OCI-LY3 (cell line): ENCODE measurements around the gene PRRT4.

ENCODE experiments used
- H2AFZ ChIP-seq: fragments of 200-600, 300-600 bp; shearing (Covaris generic); 2 replicates; pipeline ENCODE4 v1.6.0; 2014; ENCODE audit warnings: antibody characterized with exemption, low read depth, low read length
- H3K27ac ChIP-seq: fragments of 200-600, 300-600 bp; sonication (generic); 2 replicates; pipeline ENCODE4 v1.5.1; 2014; ENCODE audit warnings: mild to moderate bottlenecking, low read length, moderate library complexity, mixed read lengths
- H3K27me3 ChIP-seq: fragments of 200-600, 300-600 bp; sonication (generic); 2 replicates; pipeline ENCODE4 v1.6.1; 2014; ENCODE audit warnings: low read depth, low read length, mixed read lengths
- H3K36me3 ChIP-seq: fragments of 200-600, 300-600 bp; sonication (generic); replicated peaks from 2 replicates; pipeline ENCODE3; 2014; ENCODE audit warnings: low read depth, low read length, mixed read lengths
- H3K4me1 ChIP-seq: fragments of 300-600, 200-600 bp; sonication (generic); 2 replicates; pipeline ENCODE4 v1.6.1; 2014; ENCODE audit warnings: low read length, mixed read lengths
- H3K4me2 ChIP-seq: fragments of 200-600, 300-600 bp; sonication (generic); 2 replicates; pipeline ENCODE4 v1.6.1; 2014; ENCODE audit warnings: low read length, mixed read lengths
- H3K4me3 ChIP-seq: fragments of 300-600, 200-600 bp; sonication (generic); 2 replicates; pipeline ENCODE4 v1.5.1; 2014; ENCODE audit warnings: antibody characterized with exemption, mild to moderate bottlenecking, low read length, moderate library complexity
- H3K79me2 ChIP-seq: fragments of 300-600, 200-600 bp; shearing (Covaris generic); 2 replicates; pipeline ENCODE4 v1.6.1; 2014; ENCODE audit warnings: mild to moderate bottlenecking, low read length, mixed read lengths
- H3K9ac ChIP-seq: fragments of 300-600, 200-600 bp; shearing (Covaris generic); 2 replicates; pipeline ENCODE4 v1.6.0; 2014; ENCODE audit warnings: mild to moderate bottlenecking, low read length, moderate library complexity
- H3K9me3 ChIP-seq: fragments of 200-600, 300-600 bp; shearing (Covaris generic); 2 replicates; pipeline ENCODE4 v1.6.1; 2014; ENCODE audit warnings: low read length, mixed read lengths; ENCODE audit not compliant: insufficient read depth
- H4K20me1 ChIP-seq: fragments of 200-600, 300-600 bp; sonication (generic); 2 replicates; pipeline ENCODE4 v1.6.1; 2016; ENCODE audit warnings: low read length, mixed read lengths; ENCODE audit not compliant: insufficient read depth
- EZH2phosphoT487 ChIP-seq: fragments of 200-600 bp; shearing (Covaris generic); IDR thresholded peaks from 2 replicates; pipeline ENCODE4 v1.6.1; 2018; ENCODE audit warnings: antibody characterized with exemption, mixed run types, low read depth
- TF ChIP-seq, protein P1 (sequence below): fragments of 200-600, 300-600 bp; sonication (generic); IDR thresholded peaks from 2 replicates; pipeline ENCODE4 v1.5.1; 2014; ENCODE audit warnings: antibody characterized with exemption, low read length, low read depth

The PRRT4 gene

DNA sequence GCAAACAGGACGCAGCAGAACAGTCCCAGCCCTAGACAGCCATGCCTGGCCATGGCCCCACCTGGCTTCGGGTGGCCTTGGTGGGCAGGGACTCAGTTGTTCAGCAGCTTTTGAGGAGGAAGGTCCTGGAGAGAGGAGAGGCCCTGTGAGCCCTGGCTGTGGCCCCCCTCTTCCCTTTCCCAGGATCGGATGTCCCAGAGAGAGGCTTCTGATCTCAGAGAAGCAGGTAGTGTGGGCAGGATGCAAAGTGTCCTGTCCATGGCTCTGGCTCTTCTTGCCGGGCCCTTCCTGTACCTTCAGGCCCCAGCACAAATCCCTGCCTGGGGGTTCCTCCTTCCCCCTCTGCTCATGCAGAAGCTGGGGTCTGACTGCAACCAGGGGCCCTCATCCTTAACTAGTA lies 1.6 kb downstream of the PRRT4 start:
- Histone ChIP-seq H3K9me3 (no peaks in the 10 kb centered on the region), H3K36me3 (no peaks in the 10 kb centered on the region), H3K79me2 (no peaks in the 10 kb centered on the region), H3K27ac (no peak overlapping the region), H3K4me3 (no peak overlapping the region), H3K9ac (no peak overlapping the region), H3K27me3 (peaks cover 32% of the 10 kb centered on the region), H3K4me2 (no peak overlapping the region), H2AFZ (no peak overlapping the region), H4K20me1 (no peaks in the 10 kb centered on the region), H3K4me1 (peaks cover 5% of the 10 kb centered on the region)
- TF ChIP-seq, protein P1, sequence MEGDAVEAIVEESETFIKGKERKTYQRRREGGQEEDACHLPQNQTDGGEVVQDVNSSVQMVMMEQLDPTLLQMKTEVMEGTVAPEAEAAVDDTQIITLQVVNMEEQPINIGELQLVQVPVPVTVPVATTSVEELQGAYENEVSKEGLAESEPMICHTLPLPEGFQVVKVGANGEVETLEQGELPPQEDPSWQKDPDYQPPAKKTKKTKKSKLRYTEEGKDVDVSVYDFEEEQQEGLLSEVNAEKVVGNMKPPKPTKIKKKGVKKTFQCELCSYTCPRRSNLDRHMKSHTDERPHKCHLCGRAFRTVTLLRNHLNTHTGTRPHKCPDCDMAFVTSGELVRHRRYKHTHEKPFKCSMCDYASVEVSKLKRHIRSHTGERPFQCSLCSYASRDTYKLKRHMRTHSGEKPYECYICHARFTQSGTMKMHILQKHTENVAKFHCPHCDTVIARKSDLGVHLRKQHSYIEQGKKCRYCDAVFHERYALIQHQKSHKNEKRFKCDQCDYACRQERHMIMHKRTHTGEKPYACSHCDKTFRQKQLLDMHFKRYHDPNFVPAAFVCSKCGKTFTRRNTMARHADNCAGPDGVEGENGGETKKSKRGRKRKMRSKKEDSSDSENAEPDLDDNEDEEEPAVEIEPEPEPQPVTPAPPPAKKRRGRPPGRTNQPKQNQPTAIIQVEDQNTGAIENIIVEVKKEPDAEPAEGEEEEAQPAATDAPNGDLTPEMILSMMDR, result no peak
- no peak for TF ChIP-seq EZH2phosphoT487

DNA sequence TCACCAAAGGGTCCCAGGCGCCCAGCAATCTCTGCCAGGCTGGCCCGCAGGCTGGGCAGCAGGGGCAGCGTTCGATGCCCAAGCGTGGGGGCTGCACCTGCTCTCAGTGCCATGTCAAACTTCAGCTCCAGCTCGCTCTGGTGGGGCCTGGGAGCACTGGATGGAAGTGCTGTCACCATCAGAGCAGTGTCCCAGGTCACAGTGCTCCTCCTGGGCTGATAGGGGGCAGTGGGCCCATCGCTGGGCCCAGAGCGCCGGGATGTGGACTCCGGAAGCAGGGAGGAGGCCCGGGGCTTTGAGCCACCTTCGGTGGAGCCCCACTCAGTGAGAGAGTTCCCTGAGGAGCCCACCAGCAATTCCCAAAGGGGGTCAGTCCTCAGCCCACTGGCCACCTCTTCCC lies 2.2 kb downstream of the PRRT4 start:
- Histone ChIP-seq H3K27me3 (peaks cover 27% of the 10 kb centered on the region), H3K9ac (no peak overlapping the region), H3K9me3 (no peaks in the 10 kb centered on the region), H3K4me2 (no peak overlapping the region), H3K27ac (no peak overlapping the region), H3K4me1 (peaks cover 5% of the 10 kb centered on the region), H4K20me1 (no peaks in the 10 kb centered on the region), H3K36me3 (no peaks in the 10 kb centered on the region), H2AFZ (no peak overlapping the region), H3K79me2 (no peaks in the 10 kb centered on the region), H3K4me3 (no peak overlapping the region)
- TF ChIP-seq, protein P1, result no peak
- TF ChIP-seq EZH2phosphoT487, result no peak

DNA sequence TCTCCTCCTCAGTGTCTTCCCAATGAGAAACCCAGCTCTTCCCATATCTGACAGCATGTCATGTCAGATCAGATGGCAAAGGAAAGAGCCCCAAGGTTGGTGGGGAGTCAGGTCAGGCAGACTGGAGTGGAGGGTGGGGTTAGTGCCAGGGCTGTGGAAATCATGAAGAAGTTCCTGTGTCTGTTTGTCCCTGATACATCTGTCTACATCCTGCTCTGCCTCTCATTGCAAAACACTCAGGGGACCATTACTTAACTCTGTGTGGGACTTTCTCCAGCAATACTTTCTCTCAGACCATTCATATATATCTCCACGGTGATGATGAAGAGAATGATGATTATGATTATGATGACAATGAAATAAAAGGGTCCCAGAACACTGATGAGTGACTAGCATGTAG lies 3.3 kb downstream of the PRRT4 start:
- Histone ChIP-seq H4K20me1 (no peaks in the 10 kb centered on the region), H2AFZ (no peak overlapping the region), H3K79me2 (no peaks in the 10 kb centered on the region), H3K9me3 (no peaks in the 10 kb centered on the region), H3K36me3 (no peaks in the 10 kb centered on the region), H3K4me1 (peaks cover 5% of the 10 kb centered on the region), H3K27me3 (peaks cover 16% of the 10 kb centered on the region), H3K4me3 (no peak overlapping the region), H3K27ac (no peak overlapping the region), H3K4me2 (no peak overlapping the region), H3K9ac (no peak overlapping the region)
- TF ChIP-seq, protein P1, result no peak
- TF ChIP-seq EZH2phosphoT487, result no peak

DNA sequence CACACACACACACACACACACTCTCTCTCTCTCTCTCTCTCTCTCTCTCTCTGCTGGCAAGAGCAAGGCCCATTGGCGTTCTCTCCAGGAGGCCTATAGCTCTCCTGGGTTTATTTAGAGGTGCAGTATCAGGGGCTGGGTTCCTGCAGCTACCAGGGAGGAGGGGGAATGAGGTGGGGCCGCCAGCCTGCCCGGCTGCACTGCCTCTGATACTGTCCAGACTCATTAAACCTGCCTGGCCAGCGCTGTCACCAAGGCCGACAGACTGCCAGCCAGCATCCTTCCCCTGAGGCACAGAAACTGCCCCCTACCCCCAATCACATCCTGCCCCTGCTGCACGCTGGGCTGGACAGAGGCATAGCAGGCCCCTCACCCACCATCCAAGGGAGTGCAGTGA lies 4.3 kb downstream of the PRRT4 start:
- H3K27ac ChIP-seq, result no peak overlapping the region
- no peak overlapping the region for H2AFZ ChIP-seq
- no peak overlapping the region for H3K4me3 ChIP-seq
- H3K36me3 ChIP-seq, result no peaks in the 10 kb centered on the region
- H3K27me3 ChIP-seq, result peaks cover 5% of the 10 kb centered on the region
- TF ChIP-seq EZH2phosphoT487, result no peak
- TF ChIP-seq, protein P1, result no peak
- H3K9me3 ChIP-seq, result no peaks in the 10 kb centered on the region
- H3K79me2 ChIP-seq, result no peaks in the 10 kb centered on the region
- peaks cover 3% of the 10 kb centered on the region for H3K4me1 ChIP-seq
- H4K20me1 ChIP-seq, result no peaks in the 10 kb centered on the region
- no peak overlapping the region for H3K9ac ChIP-seq
- H3K4me2 ChIP-seq, result no peak overlapping the region
